ENCODE results near the gene PCDHGA9.

DNA sequence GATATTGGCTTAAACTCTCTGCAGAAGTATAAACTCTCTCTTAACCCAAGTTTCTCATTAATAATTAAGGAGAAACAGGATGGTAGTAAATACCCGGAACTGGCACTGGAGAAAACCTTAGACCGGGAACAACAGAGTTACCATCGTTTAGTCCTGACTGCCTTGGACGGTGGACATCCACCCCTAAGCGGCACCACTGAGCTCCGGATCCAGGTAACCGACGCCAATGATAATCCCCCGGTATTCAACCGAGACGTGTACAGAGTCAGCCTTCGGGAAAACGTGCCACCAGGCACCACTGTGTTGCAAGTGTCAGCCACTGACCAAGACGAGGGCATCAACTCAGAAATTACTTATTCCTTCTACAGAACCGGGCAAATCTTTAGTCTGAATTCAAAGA, 4.0 kb upstream of the PCDHGA9 start:
- TF ChIP-seq, protein P1, sequence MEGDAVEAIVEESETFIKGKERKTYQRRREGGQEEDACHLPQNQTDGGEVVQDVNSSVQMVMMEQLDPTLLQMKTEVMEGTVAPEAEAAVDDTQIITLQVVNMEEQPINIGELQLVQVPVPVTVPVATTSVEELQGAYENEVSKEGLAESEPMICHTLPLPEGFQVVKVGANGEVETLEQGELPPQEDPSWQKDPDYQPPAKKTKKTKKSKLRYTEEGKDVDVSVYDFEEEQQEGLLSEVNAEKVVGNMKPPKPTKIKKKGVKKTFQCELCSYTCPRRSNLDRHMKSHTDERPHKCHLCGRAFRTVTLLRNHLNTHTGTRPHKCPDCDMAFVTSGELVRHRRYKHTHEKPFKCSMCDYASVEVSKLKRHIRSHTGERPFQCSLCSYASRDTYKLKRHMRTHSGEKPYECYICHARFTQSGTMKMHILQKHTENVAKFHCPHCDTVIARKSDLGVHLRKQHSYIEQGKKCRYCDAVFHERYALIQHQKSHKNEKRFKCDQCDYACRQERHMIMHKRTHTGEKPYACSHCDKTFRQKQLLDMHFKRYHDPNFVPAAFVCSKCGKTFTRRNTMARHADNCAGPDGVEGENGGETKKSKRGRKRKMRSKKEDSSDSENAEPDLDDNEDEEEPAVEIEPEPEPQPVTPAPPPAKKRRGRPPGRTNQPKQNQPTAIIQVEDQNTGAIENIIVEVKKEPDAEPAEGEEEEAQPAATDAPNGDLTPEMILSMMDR (IDR thresholded peaks at IDR 0.05) = no peak
- no peak for TF ChIP-seq POLR2AphosphoS5 (IDR thresholded peaks at IDR 0.05)

All from upper lobe of left lung (tissue), 4 donors.